ENCODE measurements around the gene HNF4A.

Gene HNF4A

DNA sequence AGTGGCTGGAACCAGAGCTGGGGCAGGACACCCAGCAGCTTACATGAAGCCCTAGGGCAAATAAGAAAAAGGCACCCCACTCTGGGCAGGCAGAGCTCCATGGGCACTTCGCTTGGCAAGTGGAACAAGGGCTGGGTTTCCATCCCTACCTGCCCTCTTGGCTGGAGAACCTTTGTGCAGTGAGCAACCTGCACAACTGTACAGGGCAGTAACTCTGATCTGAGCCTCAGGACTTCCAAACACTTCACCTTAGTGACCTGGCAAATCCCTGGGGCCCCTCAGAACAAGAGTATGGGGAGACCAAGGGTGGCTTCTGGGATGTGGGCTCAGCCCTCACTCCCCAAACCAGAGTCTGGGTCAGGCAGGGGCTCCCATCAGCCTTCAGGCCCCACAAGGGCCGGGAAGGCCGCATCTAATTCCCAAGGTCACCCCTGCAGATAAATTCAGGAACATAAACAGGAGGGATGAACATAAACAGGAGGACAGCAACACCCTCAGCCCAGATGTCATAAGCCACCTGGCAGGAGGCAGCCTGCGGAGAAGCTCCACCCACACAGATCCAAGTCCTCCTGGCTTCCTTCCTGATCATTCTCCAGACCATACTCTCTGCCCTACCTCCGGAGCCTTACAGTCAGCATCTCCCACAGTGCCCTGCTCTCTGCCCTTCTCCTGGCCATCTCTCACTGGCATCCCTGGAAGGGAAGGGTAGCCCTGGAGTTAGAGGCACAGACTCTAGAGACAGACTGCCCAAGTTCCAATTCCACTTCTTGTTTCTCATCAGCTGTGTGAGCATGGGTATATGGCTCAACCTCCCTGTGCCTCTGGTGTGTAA lies 37.5 kb downstream of the HNF4A start:
- DNase-seq (ENCODE audit: low read depth): no peak

DNA sequence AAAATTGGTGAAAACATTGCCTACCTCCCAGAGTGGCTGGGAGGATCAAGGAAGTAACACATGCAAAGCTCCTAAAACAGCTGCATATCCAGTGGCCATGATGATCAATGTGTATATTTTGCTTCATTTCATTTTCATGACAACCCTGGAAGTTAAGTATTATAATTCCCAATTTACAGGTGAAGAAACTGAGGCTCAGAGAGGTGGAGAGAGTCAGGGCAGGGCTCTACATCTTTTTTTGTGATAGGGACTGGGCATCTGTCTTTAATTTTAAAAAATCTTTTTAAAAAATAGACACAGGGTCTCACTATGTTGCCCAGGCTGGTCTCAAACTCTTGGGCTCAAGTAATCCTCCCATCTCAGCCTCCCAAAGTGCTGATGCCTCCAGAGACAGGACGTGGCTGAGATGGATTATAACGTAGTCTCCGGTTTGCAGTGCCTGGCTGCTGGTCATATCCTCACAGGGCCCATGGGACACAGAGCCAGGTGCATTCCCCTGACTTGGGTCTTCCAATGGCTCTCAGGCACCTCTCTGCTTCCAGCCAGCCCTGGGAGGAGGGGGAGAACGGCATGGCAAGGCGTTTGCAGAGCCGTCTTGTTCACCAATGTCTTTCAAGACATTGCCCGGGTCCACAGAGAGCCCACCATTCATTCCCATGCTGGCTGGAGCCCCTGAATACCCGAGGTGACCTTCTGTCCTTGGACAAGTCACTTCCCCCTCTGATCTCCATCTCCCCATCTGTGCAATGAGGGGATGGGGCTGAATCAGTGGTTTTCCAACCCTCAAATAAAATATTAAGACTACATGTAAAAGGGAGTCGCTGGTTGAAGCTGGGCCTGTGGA lies 38.3 kb downstream of the HNF4A start:
- DNase-seq (ENCODE audit: low read depth): no peak

DNA sequence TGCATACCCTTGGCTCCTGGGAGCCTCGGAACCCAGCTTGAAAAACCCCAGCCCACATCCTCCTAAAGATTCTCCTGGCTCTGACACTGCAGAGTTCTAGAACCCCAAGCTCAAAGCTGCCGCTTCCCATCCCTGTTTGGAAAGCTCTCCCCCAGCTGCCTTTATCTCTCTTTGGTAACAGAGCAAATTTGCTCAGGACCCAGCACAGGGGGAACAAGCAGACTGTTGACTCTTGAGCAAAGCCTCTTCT lies 38.9 kb downstream of the HNF4A start:
- no peak for DNase-seq (ENCODE audit: low read depth)

DNA sequence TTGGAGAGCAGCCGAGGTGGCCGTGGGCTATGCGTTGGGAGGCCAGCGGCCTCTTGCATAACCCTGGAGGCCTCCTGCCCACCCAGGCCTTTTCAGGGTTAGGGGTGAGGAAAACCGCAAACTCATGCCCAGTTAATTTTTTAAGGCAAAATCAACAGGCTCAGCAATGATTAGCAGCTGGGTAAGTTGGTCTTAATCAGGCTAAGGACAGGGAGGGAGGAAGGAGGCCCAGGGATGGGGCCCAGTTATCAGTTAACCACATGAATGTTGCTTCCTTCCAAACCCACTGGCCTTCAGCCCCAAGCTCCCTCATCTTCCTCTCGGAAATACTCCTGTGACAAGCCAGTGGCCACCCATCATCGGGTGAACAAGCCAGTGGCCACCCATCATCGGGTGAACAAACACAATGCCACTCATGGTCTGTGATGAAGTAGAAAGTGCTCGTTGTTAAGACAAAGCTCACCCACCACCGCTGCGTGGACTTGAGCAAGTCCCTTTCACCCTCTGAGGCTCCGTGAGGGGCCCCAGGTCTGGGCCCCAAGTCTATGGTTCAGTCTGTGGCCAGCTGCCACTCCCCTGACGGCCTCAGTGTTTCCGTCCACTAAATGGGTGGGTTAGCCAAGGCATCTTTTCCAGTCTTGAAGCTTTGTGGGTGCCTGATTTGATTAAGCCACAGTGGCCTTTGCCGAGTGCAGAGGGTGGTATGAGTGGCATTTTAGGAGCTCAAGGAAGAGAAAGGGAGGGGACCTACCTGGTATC lies 39.4 kb downstream of the HNF4A start:
- DNase-seq (ENCODE audit: low read depth): no peak

DNA sequence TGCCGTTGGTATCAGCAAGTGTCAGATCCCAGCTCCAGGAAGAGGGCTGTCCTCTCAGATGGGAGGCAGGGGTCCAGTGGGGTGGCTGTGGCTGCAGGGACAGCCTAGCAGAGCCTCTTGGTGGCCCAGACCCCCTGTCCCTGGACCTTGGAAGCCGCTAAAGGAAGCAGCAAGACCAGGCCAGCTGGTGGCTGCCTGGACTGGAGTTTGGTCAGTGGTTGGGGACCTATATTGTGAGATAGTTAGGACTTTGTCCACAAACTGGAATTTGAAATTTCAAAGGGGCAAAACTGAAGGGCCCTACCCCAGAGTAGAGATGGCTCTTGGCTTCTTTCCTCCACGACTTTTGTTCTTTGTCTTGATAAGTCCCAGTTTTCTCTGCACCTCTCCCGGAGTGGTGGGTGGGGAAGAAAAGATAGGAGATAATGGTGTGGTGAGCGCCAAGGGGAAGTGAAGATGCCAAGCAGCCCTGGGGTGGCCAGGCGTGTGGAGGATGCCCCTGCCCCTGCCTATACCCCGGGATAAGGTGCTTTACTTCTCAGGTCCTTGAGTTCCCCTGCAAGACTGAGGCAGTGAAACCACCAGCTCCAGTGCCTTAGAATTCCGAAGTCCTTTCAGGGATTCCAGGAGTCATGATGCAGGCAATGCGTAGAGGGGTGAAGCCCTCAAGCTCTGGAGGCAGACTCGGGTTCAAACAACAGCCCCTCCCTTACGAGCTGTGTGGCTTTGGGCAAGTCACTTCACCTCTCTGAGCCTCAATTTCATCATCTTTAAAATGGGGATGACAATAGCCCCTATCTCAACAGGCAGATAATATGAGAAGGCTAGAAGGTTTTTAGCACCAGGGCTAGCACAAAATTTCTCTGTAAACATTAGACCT lies 40.2 kb downstream of the HNF4A start:
- DNase-seq (ENCODE audit: low read depth): no peak

DNA sequence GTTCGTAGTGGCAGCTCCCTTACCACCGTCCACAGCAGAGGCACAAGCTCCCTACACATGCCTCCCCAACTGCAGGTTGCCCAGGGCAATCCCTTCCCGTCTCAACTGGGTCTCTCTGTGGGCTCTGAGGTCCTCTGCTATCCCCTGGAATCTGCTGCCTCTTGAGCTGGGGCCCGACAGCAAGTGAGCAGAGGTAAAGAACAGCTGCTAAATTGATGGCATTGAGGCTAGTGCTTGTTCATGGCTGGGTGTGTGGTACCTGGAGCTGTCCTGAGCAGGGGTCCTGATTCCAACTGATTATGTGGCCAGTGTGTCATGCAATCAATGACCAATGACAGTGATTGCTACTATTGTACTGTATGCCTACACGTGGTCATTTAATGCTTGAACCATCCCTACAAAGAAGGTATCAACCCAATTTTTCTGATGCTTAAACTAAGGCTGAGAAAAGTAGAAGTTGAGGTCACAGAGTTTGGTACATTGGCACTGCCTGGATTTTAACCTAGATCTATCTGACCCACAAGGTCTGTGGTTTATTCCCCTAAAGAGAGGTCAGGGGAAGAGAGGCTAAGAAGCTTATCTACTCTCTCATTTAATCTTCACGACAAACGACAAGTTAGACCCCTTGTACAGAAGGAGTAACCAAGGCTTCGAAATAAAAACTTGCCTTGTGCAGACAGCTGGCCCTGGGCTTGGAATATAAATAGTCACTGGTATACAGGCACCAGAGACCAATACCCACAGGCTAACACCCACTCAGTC lies 41.1 kb downstream of the HNF4A start:
- no peak for DNase-seq (ENCODE audit: low read depth)

DNA sequence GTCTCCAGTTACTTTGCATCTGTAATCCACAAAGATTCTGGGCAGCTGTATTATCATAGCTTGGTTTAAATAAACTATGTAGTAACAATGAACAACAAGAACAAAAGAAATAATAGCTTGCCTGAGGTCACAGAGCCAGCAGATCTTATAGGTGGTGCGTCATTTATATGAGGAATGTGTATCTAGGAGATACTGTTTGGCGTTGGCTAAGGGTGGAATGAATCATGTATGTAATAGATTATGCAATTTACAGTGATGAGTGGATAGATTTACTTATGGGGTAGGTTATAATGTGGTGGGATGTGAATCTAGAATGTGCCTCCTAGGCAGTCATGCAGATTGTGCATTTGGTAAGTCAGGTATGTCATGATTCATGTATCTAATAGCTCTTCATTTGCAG lies 42.8 kb downstream of the HNF4A start:
- DNase-seq (ENCODE audit: low read depth): peak; percentile 26

DNA sequence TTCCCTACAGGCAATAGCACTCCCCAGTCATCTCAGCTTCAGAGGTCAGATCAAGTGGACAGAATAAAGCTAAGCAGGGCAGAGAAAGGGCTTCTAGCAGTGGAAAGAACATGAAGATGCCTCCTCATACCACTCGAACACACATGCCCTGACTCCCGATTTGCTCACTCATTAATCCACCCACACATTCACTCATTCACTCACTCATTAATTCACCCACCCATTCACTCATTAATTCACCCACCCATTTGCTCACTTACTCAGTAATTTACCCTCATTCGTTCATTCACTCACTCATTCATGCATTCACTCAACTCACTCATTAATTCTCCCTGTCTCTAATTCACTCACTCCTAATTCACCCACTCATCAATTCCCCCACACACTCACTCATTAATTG lies 43.9 kb downstream of the HNF4A start:
- DNase-seq (ENCODE audit: low read depth): no peak

DNA sequence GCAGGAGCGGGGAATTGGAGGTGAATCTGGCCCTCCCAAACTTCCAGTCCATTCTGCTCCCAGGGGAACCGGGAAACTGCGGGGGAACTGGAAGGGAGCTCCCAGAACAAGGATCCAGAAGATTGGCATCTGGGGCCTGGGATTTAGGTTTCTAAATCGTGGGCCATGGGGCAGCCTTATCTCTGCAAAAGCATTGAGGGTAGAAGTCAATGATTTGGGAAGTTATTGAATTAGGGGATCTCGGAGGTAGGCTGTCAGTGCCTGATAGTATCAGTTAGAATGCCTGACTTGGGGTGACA lies 45.1 kb downstream of the HNF4A start:
- no peak for DNase-seq (ENCODE audit: low read depth)

DNA sequence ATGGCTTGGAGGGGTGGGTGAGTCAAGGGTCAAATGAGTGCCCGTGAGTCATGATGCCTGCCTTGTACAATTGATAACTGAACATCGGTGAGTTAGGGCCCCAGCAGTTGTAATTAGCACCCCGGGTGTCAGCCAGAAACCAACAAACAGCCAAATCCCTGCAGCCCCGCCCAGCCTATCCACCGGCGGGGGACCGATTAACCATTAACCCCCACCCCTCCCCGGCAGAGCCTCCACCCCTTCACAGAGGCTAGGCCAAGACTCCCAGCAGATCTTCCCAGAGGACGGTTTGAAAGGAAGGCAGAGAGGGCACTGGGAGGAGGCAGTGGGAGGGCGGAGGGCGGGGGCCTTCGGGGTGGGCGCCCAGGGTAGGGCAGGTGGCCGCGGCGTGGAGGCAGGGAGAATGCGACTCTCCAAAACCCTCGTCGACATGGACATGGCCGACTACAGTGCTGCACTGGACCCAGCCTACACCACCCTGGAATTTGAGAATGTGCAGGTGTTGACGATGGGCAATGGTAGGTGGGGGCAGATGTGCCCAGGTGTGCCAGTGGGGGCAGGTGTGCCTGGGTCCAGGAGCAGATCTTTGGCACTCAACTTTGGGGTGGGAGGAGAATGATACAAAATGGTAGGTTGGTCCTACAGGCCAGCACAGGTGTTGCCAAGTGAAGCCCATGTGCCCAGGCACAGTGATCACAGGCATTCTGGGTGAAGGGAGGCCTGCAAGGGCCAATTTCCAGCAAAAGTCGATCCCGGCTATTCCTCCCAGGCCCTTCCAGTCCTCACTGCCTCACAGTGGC lies 45.7 kb downstream of the HNF4A start:
- no peak for DNase-seq (ENCODE audit: low read depth)

DNA sequence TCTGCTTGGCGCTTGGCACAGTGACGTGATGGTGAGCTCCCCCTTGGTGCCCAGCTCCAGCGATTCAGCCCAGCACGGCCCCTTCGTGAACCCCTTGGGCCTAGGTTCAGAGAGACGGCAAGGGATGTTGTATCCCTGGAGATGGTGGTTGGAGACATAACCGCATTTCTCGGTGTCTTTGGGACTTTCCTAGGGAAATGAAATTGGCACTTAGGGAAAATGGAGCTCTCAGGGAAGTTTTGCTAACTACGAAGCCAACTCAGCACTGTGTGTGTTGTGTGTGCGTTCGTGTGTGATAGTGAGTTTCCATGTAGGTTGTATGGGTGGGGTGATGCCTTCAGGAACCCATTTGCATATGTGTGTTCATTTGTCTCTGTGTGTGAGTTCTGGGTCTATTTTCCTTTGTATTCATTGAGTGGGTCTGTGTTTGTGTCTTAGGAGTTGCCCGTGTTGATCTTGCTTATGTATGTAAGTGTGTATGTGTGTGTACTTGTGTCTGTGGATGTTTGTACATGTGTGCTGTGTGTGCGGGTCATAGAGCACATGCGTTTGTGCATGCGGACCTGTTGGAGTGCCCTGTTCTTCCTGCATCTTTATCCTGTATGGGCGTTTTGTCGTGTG lies 46.4 kb downstream of the HNF4A start:
- DNase-seq (ENCODE audit: low read depth): no peak

DNA sequence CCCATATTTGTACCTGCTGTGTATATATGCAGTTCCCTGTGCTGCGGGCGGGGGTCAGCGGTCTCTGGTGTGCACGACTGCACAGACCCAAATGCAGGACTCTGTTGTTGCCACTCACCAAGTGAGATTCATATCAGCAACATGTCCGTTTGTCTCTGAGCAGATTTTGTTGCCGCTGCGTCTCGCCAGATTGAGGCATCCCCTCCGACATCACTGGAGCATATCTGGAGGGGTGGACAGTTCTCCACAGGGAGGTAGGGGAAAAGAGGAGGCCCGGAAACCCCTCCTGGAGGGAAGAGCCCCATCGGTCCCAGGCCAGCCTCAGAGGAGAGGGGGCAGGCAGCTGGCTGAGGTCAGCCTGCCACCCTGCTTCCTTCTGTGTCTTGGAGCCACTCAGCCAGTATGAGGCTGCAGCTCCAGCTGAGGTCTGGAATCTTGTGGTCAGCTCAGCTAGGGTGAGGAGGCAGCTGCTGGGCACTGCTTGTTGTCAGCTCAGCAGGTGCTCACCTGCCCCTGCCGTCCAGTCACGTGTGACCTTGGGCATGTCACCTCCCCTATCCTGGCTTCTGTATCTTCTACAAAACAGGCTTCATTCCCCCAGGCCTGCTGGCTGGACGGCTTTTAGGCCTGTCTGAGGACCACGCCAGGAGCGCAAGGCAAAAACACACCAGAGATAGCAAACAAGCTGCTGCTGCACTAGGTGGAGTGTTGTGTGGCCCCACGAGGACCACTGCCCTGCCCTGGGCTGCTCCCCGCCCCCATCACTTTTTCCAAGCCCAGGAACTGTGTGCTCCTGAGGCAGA lies 47.1 kb downstream of the HNF4A start:
- no peak for DNase-seq (ENCODE audit: low read depth)

DNA sequence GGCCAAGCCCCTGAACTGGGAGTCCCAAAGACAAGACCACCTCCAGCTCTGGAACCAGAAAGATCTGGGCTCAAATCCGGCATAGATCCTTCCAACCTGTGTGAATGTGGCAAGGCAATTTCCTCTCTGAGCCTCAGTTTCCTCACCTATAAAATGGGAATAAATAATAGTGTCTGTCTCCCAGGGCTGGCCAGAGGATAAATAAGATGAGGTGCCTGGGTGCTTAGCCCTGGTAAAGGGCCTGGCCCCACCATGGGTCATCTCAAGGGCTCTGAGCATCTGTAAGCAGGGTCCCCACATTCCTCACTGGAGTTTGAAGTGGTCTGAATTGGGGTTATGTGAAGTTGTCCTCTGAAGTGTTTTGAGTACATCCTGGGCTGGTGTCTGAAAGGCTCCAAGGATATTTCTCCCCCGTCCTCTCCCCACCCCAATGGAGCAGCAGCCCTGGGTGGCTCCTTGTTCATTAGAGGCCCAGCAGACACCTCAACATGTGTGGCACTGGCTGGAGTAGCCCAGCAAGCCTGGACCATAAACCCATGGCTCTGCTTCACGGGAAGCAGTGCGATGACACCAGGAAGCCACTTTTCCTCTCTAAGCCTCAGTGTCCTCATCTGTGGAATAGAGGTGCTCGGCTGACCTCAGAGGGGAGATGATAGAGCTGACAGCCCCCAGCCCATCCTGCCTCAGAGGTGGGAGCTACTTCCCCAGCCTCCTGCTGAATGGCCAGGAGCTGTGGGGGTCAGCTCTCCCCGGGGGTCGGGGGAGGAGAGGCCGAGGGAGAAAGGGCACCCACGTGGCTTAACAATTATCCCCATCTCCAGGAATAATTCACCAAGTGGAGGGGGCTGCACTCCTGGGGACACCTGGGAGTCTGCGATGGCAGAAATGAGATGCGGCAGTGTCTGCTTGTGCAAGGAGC lies 48.0 kb downstream of the HNF4A start:
- no peak for DNase-seq (ENCODE audit: low read depth)

DNA sequence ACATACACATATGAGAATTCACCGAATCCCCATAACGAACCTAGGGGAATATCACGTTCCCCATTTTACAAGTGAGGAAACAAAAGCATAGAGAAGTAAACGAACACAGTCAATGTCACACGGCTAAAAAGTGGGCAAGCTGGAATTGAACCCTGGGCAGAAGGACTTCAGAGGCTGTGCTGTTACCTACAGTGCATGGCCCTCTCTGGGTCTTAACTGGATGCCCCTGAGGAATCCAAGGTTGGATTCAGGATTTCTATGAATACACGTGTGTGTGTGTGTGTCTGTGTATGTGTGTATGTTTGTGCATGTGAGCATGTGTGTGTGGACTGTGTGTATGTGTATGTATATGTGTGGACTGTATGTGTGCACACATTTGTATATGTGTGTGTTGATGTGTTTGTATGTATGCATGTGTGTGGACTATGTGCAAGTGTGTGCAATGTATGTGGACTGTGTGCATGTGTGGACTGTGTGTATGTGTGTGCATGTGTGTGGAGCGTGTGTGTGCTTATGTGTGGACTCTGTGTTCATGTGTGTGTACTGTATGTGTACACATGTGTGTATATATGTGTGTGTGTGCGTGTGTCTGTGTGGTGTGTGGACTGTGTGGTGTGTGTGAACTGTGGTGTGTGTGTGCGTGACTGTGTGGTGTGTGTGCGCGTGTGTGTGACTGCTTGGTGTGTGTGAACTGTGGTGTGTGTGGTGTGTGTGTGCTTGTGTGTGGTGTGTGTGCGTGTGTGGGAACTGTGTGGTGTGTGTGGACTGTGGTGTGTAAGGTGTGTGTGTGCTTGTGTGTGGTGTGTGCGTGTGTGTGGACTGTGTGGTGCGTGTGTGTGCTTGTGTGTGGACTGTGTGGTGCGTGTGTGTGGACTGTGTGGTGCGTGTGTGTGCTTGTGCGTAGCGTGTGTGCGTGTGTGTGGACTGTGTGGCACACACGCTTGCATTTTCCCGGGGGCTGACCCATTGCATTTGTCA lies 49.0 kb downstream of the HNF4A start:
- no peak for DNase-seq (ENCODE audit: low read depth)

DNA sequence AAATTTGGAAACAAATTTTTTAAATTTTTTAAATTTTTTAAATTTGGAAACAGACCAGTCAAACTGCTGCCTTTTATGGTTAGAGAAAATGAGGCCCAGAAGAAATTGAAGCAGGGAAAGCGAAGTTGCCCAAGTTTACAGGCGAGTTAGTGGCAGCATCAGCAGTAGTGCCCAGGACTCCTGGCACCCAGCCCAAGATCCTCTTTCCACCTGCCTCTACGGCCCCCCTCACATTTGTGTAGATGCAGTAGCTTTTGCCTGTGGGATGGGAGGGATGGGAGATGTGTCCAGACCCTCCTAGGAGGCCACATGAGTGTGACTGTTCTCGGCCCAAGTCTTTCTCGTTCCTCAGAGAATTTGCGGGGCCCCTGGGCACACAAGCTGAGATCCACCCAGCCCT lies 49.8 kb downstream of the HNF4A start:
- DNase-seq (ENCODE audit: low read depth): no peak

DNA sequence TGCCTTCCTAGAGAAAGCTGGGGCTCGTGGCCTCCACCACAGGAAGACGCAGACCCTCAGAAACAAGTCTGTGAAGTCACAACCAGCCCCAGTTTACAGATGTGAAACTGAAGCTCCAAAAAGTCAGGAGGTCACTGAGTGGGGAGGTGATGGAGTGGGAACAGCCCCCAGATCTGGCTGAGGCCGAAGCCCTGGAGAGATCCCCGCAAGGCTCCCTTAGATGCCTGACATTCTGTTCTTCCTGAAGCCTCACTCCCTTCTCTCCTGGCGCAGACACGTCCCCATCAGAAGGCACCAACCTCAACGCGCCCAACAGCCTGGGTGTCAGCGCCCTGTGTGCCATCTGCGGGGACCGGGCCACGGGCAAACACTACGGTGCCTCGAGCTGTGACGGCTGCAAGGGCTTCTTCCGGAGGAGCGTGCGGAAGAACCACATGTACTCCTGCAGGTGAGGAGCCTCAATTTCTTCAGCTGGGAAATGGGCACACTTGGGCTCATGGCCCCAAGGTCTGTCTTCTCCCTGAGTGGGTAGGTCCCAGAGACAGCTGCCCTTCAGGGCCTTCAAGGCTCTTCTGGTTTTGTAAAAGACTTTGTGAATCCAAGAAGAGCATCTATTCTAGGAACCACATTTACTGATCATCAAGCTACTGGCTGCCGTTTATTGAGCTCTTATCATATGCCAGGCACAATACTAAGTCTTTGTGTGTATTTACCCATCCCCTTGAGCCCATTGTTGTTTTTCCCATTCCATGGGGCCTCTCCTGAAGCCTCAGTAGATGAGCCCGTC lies 50.5 kb downstream of the HNF4A start:
- no peak for DNase-seq (ENCODE audit: low read depth)
